Measurements from ENCODE around the gene CFAP97D2.
A peak's percentile ranks its signal among the peaks of the same experiment; 100 is the strongest.

Gene CFAP97D2

DNA sequence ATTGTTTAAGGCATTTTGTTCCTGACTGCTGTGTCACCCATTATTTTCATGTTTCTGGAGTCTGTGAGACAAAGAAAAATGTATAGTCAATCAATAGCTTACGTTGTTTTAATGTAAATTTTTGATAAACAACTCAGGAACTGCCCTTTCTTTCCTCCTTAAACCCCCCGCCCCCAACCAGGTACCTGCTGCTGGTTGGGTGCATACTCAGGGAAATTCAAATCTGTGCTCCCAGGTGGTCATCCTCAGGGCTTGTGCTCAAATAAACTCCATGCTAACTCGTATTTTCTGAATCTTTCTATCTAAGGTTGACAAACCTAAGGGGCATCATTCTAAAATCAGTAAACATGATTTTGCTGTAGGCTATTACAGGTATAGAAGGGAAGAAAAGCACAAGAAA lies 51.5 kb downstream of the CFAP97D2 start:
- no peak overlapping the region for H3K27ac ChIP-seq (ENCODE audit: low read depth, low read length)
- peaks cover 36% of the 10 kb centered on the region for H3K27me3 ChIP-seq (ENCODE audit: control insufficient read depth, low read length)
- peaks cover 7% of the 10 kb centered on the region for H3K79me2 ChIP-seq (ENCODE audit: control insufficient read depth, low read length)
- peaks cover 2% of the 10 kb centered on the region; the same call in 1 of the 2 replicates for H4K20me1 ChIP-seq (ENCODE audit: control insufficient read depth, insufficient read depth, low read depth, low read length)
- no peaks in the 10 kb centered on the region for H3K9me3 ChIP-seq (ENCODE audit: control insufficient read depth, insufficient read depth, low read length)
- TF ChIP-seq, protein P1, sequence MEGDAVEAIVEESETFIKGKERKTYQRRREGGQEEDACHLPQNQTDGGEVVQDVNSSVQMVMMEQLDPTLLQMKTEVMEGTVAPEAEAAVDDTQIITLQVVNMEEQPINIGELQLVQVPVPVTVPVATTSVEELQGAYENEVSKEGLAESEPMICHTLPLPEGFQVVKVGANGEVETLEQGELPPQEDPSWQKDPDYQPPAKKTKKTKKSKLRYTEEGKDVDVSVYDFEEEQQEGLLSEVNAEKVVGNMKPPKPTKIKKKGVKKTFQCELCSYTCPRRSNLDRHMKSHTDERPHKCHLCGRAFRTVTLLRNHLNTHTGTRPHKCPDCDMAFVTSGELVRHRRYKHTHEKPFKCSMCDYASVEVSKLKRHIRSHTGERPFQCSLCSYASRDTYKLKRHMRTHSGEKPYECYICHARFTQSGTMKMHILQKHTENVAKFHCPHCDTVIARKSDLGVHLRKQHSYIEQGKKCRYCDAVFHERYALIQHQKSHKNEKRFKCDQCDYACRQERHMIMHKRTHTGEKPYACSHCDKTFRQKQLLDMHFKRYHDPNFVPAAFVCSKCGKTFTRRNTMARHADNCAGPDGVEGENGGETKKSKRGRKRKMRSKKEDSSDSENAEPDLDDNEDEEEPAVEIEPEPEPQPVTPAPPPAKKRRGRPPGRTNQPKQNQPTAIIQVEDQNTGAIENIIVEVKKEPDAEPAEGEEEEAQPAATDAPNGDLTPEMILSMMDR (IDR thresholded peaks at IDR 0.05; ENCODE audit: low read depth, low read length, poor library complexity, severe bottlenecking) = no peak
- no peak for TF ChIP-seq EZH2phosphoT487 (IDR thresholded peaks at IDR 0.05; ENCODE audit: borderline replicate concordance, low read length)
- H3K4me2 ChIP-seq (ENCODE audit: low read length) = no peak overlapping the region
- H3K4me3 ChIP-seq (ENCODE audit: low read length) = no peak overlapping the region
- no peaks in the 10 kb centered on the region for H3K9me2 ChIP-seq (replicated peaks; ENCODE audit: control insufficient read depth, low read length)
- peaks cover 12% of the 10 kb centered on the region for H3K4me1 ChIP-seq (ENCODE audit: control insufficient read depth, low read length)
- H3F3A ChIP-seq (ENCODE audit: control insufficient read depth, insufficient read depth) = no peaks in the 10 kb centered on the region; the same call in 1 of the 2 replicates
- peaks cover 2% of the 10 kb centered on the region for H3K36me3 ChIP-seq (ENCODE audit: control insufficient read depth, low read length)

DNA sequence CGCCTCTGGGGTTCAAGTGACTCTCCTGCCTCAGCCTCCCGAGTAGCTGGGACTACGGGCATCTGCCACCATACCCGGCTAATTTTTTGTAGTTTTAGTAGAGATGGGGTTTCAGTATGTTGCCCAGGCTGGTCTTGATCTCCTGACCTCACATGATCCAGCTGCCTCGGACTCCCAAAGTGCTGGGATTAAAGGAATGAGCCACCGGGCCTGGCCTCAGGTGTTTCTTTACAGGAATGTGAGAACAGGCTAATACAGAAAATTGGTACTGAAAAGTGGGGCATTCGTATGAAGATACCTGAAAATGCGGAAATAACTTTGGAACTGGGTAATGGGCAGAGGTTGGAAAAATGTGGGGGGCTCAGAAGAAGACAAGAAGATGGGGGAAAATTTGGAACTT lies 52.8 kb downstream of the CFAP97D2 start:
- no peaks in the 10 kb centered on the region for H3F3A ChIP-seq (ENCODE audit: control insufficient read depth, insufficient read depth)
- H3K4me2 ChIP-seq (ENCODE audit: low read length) = no peak overlapping the region
- no peaks in the 10 kb centered on the region for H3K9me3 ChIP-seq (ENCODE audit: control insufficient read depth, insufficient read depth, low read length)
- peaks cover 20% of the 10 kb centered on the region for H3K79me2 ChIP-seq (ENCODE audit: control insufficient read depth, low read length)
- peaks cover 36% of the 10 kb centered on the region for H3K27me3 ChIP-seq (ENCODE audit: control insufficient read depth, low read length)
- H3K4me3 ChIP-seq (ENCODE audit: low read length) = no peak overlapping the region
- no peaks in the 10 kb centered on the region for H3K9me2 ChIP-seq (replicated peaks; ENCODE audit: control insufficient read depth, low read length)
- peaks cover 4% of the 10 kb centered on the region; the same call in 1 of the 2 replicates for H4K20me1 ChIP-seq (ENCODE audit: control insufficient read depth, insufficient read depth, low read depth, low read length)
- H3K36me3 ChIP-seq (ENCODE audit: control insufficient read depth, low read length) = peaks cover 14% of the 10 kb centered on the region
- H3K27ac ChIP-seq (ENCODE audit: low read depth, low read length) = no peak overlapping the region
- H3K4me1 ChIP-seq (ENCODE audit: control insufficient read depth, low read length) = peaks cover 15% of the 10 kb centered on the region
- TF ChIP-seq, protein P1 (IDR thresholded peaks at IDR 0.05; ENCODE audit: low read depth, low read length, poor library complexity, severe bottlenecking) = no peak
- no peak for TF ChIP-seq EZH2phosphoT487 (IDR thresholded peaks at IDR 0.05; ENCODE audit: borderline replicate concordance, low read length)

DNA sequence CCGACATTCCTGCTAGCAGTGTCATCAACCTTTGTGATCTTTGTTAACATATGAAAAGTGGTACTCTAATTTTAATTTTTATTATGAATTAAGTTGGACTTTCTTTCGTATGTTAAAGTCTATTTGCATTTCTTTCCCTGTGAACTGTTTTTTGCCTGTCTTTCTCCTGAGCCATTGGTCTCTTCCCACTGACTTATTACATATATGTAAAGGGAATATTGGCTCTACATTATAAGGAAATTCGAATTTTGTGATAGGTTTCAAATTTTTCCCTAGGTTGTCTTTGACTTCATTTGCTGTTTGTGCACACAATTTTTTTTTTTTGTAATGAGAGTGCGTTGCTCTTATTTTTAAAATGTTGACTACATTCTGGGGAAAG lies 55.2 kb downstream of the CFAP97D2 start:
- H3K9me2 ChIP-seq (replicated peaks; ENCODE audit: control insufficient read depth, low read length) = no peaks in the 10 kb centered on the region
- H3K4me2 ChIP-seq (ENCODE audit: low read length) = peak overlapping the region; percentile 95
- peaks cover 12% of the 10 kb centered on the region for H3K4me1 ChIP-seq (ENCODE audit: control insufficient read depth, low read length)
- peaks cover 4% of the 10 kb centered on the region; the same call in 1 of the 2 replicates for H4K20me1 ChIP-seq (ENCODE audit: control insufficient read depth, insufficient read depth, low read depth, low read length)
- TF ChIP-seq, protein P1 (IDR thresholded peaks at IDR 0.05; ENCODE audit: low read depth, low read length, poor library complexity, severe bottlenecking) = no peak
- no peak for TF ChIP-seq EZH2phosphoT487 (IDR thresholded peaks at IDR 0.05; ENCODE audit: borderline replicate concordance, low read length)
- peaks cover 17% of the 10 kb centered on the region for H3K27me3 ChIP-seq (ENCODE audit: control insufficient read depth, low read length)
- peak overlapping the region; percentile 64; the same call in 1 of the 2 replicates for H3K27ac ChIP-seq (ENCODE audit: low read depth, low read length)
- peaks cover 36% of the 10 kb centered on the region for H3K36me3 ChIP-seq (ENCODE audit: control insufficient read depth, low read length)
- peak overlapping the region; percentile 86 for H3K4me3 ChIP-seq (ENCODE audit: low read length)
- H3K79me2 ChIP-seq (ENCODE audit: control insufficient read depth, low read length) = peaks cover 26% of the 10 kb centered on the region
- H3F3A ChIP-seq (ENCODE audit: control insufficient read depth, insufficient read depth) = no peaks in the 10 kb centered on the region
- H3K9me3 ChIP-seq (ENCODE audit: control insufficient read depth, insufficient read depth, low read length) = no peaks in the 10 kb centered on the region

All from DOHH2 (cell line).